Activated CD8-positive, alpha-beta T cell treated with anti-CD3 and anti-CD28 coated beads, Interleukin-2, amount 10 ng/mL, durations not matched to agents 7 days and 5 days (primary cell): Measurements from ENCODE around the gene CDK14. TPM values are rescaled to one million over a fixed set of nuclear protein-coding genes. Genes with fewer than 3 reads are reported as not detected.

Source experiments
- ATAC-seq: fragments of 150-1000 bp; cut with Tn5 transposase; one replicate; pipeline ENCODE4 v1.10.0; 2021; ENCODE audit warnings: moderate library complexity
- CTCF ChIA-PET: fragments of 350-600 bp; sonication (Branson Sonifier 250); formaldehyde crosslinking; loops from one replicate; lab custom pipeline; 2021; ENCODE audit warnings: antibody characterized with exemption; lab: Charles Lee
- POLR2A ChIA-PET: fragments of 350-600 bp; sonication (Branson Sonifier 250); formaldehyde crosslinking; loops from one replicate; lab custom pipeline; 2021; ENCODE audit warnings: antibody characterized with exemption; lab: Charles Lee
- DNase-seq: peaks from one replicate; pipeline ENCODE4 v3.0.0-alpha.2; 2020
- H3K27ac Mint-ChIP-seq: one replicate; pipeline ENCODE4 v1.8.0; 2021; ENCODE audit warnings: mild to moderate bottlenecking, mixed read lengths
- H3K27me3 Mint-ChIP-seq: one replicate; pipeline ENCODE4 v1.8.0; 2021; ENCODE audit warnings: low read depth, mixed read lengths
- H3K36me3 Mint-ChIP-seq: one replicate; pipeline ENCODE4 v1.8.0; 2021; ENCODE audit warnings: low read depth, mixed read lengths
- H3K4me1 Mint-ChIP-seq: one replicate; pipeline ENCODE4 v1.8.0; 2021; ENCODE audit warnings: low read depth, mixed read lengths
- H3K4me3 Mint-ChIP-seq: one replicate; pipeline ENCODE4 v1.8.0; 2021; ENCODE audit warnings: mild to moderate bottlenecking, mixed read lengths
- H3K9me3 Mint-ChIP-seq: one replicate; pipeline ENCODE4 v1.8.0; 2022; ENCODE audit warnings: mixed read lengths; ENCODE audit not compliant: insufficient read depth
- total RNA-seq, 2 experiments: library from RNA; stranded (reverse); gene quantifications; one replicate each; pipeline ENCODE4 v1.2.3, GENCODE V29; 2021

Gene CDK14
- total RNA-seq, 2 experiments from 2014 or later = not detected

GRCh38 chr7:91240376-91240941 lies 644.3 kb downstream of the CDK14 start:
- ATAC-seq (no peak), DNase-seq (no peak)
- no peaks in the 10 kb centered on the region for H3K4me1 Mint-ChIP-seq
- H3K27me3 Mint-ChIP-seq = no peaks in the 10 kb centered on the region
- POLR2A ChIA-PET = no interaction called here
- no peaks in the 10 kb centered on the region for H3K36me3 Mint-ChIP-seq
- no peak overlapping the region for H3K27ac Mint-ChIP-seq
- CTCF ChIA-PET = no interaction called here
- H3K4me3 Mint-ChIP-seq = no peak overlapping the region
- H3K9me3 Mint-ChIP-seq = no peaks in the 10 kb centered on the region

DNA sequence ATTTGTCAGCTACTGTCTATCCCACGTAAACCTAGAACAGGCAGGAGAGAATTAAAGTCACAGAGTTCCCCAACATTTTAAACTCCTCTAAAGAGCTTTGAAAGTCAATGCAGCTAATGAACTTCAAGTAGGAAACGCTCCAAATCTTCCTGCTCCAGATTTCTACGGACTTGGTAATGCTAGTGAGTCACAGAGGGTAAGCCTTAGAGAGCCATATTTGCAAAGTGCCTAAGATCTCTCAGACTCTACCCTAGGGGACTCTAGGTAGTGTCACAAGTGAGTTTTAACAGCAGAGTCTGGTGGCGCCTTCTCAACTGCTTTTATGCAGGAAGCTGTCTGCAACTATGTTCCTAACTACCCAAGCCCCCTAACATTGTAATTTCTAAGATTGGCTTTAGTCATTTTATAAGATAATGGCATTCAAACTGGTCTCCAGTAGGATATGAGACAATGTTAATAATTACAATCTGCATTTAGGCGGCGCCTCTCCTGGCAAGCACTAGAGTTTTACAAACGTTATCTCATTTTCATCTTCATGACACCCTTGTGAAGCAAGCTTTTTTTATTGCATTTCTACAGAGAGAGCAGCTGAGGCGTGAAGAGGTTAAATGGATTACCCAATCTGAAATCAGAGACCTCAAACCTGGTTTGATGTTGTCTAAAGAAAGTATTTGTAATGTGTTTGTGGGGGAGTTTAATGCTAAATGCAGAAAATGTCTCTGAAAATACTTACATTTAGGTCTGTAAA lies 646.1 kb downstream of the CDK14 start:
- ChIA-PET CTCF (no interaction called here), POLR2A (no interaction called here)
- no peaks in the 10 kb centered on the region for H3K4me1 Mint-ChIP-seq
- no peak for ATAC-seq
- H3K27ac Mint-ChIP-seq = no peak overlapping the region
- H3K4me3 Mint-ChIP-seq = no peak overlapping the region
- no peaks in the 10 kb centered on the region for H3K9me3 Mint-ChIP-seq
- no peaks in the 10 kb centered on the region for H3K36me3 Mint-ChIP-seq
- H3K27me3 Mint-ChIP-seq = no peaks in the 10 kb centered on the region
- DNase-seq = no peak

GRCh38 chr7:91243591-91244301 lies 647.6 kb downstream of the CDK14 start:
- ChIA-PET CTCF (no interaction called here), POLR2A (no interaction called here)
- H3K4me1 Mint-ChIP-seq = no peaks in the 10 kb centered on the region
- ATAC-seq (no peak), DNase-seq (no peak)
- H3K36me3 Mint-ChIP-seq = no peaks in the 10 kb centered on the region
- no peaks in the 10 kb centered on the region for H3K9me3 Mint-ChIP-seq
- no peak overlapping the region for H3K4me3 Mint-ChIP-seq
- no peak overlapping the region for H3K27ac Mint-ChIP-seq
- H3K27me3 Mint-ChIP-seq = no peaks in the 10 kb centered on the region

GRCh38 chr7:91247500-91247899 lies 651.4 kb downstream of the CDK14 start:
- no peaks in the 10 kb centered on the region for H3K9me3 Mint-ChIP-seq
- H3K4me1 Mint-ChIP-seq = no peaks in the 10 kb centered on the region
- H3K27me3 Mint-ChIP-seq = no peaks in the 10 kb centered on the region
- H3K27ac Mint-ChIP-seq = no peak overlapping the region
- no peak for DNase-seq
- ChIA-PET CTCF (no interaction called here), POLR2A (no interaction called here)
- H3K36me3 Mint-ChIP-seq = no peaks in the 10 kb centered on the region
- no peak for ATAC-seq
- H3K4me3 Mint-ChIP-seq = no peak overlapping the region

- no peaks in the 10 kb centered on the region for H3K36me3 Mint-ChIP-seq
- no peak overlapping the region for H3K27ac Mint-ChIP-seq
- DNase-seq = no peak
- no peaks in the 10 kb centered on the region for H3K4me1 Mint-ChIP-seq
- no peaks in the 10 kb centered on the region for H3K27me3 Mint-ChIP-seq
- ChIA-PET CTCF (no interaction called here), POLR2A (no interaction called here)
- ATAC-seq = no peak
- H3K4me3 Mint-ChIP-seq = no peak overlapping the region
- no peaks in the 10 kb centered on the region for H3K9me3 Mint-ChIP-seq
These were observed 652.9 kb downstream of the CDK14 start for GRCh38 chr7:91248996-91249395.

DNA sequence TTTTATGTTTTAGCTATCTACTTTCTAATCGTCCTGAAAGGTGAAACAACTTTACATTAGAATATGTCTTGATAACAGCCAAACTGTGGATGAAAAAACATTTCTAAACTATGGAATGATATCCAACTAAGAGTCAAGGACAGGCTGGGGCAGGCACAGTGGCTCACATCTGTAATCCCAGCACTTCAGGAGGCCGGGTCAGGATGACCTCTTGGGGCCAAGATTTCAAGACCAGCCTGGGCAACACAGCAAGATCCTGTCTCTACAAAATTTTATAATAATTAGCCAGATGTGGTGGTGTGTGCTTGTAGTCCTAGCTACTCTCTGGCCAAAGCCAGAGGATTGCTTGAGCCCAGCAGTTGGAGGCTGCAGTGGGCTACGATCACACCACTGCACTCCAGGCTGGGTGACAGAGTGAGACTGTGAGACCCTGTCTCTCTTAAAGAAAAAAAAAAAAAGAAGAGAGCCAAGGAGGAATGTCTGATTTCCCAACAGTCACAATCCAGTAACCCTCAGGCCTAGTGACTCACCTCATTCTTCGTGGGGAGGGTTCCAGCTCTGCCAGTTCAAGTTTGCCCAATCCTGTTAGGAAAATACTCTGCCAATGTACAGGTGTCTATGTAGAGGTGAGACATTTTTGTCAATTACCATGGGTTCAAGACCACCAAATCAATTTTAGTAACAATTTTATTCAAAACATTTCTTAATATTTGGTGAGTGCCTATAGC lies 653.5 kb downstream of the CDK14 start:
- ChIA-PET POLR2A (no interaction called here), CTCF (no interaction called here)
- H3K4me3 Mint-ChIP-seq = no peak overlapping the region
- no peak overlapping the region for H3K27ac Mint-ChIP-seq
- H3K9me3 Mint-ChIP-seq = no peaks in the 10 kb centered on the region
- H3K36me3 Mint-ChIP-seq = no peaks in the 10 kb centered on the region
- no peaks in the 10 kb centered on the region for H3K27me3 Mint-ChIP-seq
- no peaks in the 10 kb centered on the region for H3K4me1 Mint-ChIP-seq
- no peak for DNase-seq
- no peak for ATAC-seq

DNA sequence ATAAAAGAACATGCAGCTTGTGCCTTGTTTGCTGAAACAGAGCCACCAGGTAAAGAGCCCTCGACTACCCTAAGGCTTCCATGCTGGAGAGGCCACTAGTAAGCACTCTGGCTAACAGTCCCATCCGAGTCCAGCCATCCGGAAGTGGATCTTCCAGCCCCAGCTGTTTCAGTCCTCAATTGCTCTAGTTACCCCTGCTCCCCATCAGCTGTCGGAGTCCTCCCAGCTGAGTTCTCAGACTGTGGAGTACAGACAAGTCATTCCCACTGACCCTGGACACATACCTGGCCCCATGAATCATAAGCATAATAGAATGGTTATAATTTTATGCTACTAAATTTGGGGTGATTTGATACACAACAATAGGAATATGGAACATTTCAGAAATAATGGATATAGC lies 654.6 kb downstream of the CDK14 start:
- POLR2A ChIA-PET = no interaction called here
- Mint-ChIP-seq H3K27me3 (no peaks in the 10 kb centered on the region), H3K27ac (no peak overlapping the region), H3K36me3 (no peaks in the 10 kb centered on the region), H3K9me3 (no peaks in the 10 kb centered on the region), H3K4me1 (no peaks in the 10 kb centered on the region), H3K4me3 (no peak overlapping the region)
- DNase-seq (no peak), ATAC-seq (no peak)
- CTCF ChIA-PET = no interaction called here

GRCh38 chr7:91251877-91252276 lies 655.8 kb downstream of the CDK14 start:
- Mint-ChIP-seq H3K4me1 (no peaks in the 10 kb centered on the region), H3K9me3 (no peaks in the 10 kb centered on the region), H3K4me3 (no peak overlapping the region), H3K36me3 (no peaks in the 10 kb centered on the region), H3K27me3 (no peaks in the 10 kb centered on the region), H3K27ac (no peak overlapping the region)
- ChIA-PET CTCF (no interaction called here), POLR2A (no interaction called here)
- DNase-seq (no peak), ATAC-seq (no peak)

Other genes starting within 250 kb of the CDK14 start
- 10 to 100 TPM; 22.5 to 23.1 TPM for gene GTPBP10, start 249.6 kb upstream of the CDK14 start, total RNA-seq
- 1 to 10 TPM; 1.7 to 2.6 TPM for gene CLDN12, start 192.9 kb upstream of the CDK14 start, total RNA-seq
- gene PTTG1IP2, start 126.7 kb upstream of the CDK14 start, total RNA-seq = not detected